Measurements from ENCODE around the gene BRD1. TPM values are rescaled to one million over a fixed set of nuclear protein-coding genes. Genes with fewer than 3 reads are reported as not detected.
A peak's percentile ranks its signal among the peaks of the same experiment; 100 is the strongest.

The BRD1 gene
- total and polyA plus RNA-seq, 9 of the 15 experiments (the other 6 are each of a cell fraction or from before 2014, with no cell fraction given), result 0.42 to 17.6 (median 5.5) TPM

DNA sequence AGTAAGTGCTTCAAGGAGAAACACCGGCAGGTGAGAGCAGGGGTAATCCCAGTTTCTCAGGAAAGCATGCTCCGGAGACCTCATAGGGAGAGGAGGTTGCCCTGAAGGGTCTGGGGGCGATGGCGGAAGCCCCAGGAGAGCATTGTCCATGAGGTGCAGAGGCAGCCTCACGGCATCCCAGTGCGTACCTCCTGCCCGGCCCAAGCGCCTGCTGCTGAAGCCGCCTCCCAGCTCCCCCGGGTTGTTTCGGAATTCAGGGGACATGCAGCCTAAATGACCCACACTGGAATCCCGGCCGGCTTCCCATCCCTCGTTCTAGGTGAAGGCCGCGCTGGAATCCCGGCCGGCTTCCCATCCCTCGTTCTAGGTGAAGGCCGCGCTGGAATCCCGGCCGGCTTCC is 28.7 kb upstream of the BRD1 start:
- Histone ChIP-seq H4K20me1 (replicated peaks; ENCODE audit: control insufficient read depth, insufficient read depth, low read length) (peaks cover 13% of the 10 kb centered on the region), H3K9me1 (ENCODE audit: control insufficient read depth, insufficient read depth, low read length) (peaks cover 4% of the 10 kb centered on the region), H3K27me3 (ENCODE audit: control insufficient read depth in 2 of 2, insufficient read depth in 2 of 2, low read length in 2 of 2) (no peaks in the 10 kb centered on the region), H2AFZ (ENCODE audit: low read depth, low read length) (no peak overlapping the region), H3K4me3 (no peak overlapping the region), H3K9me3 (replicated peaks; ENCODE audit: control insufficient read depth, insufficient read depth, low read depth, low read length) (no peaks in the 10 kb centered on the region), H3K9ac (ENCODE audit: insufficient read depth in 1 of 2, low read depth in 2 of 2, low read length in 2 of 2) (peak overlapping the region in 1 of 2 experiments; percentile 68; a peak in 2 of 4 replicates), H3K79me2 (ENCODE audit: control insufficient read depth, insufficient read depth, low read length) (peaks cover 65% of the 10 kb centered on the region), H3K4me2 (ENCODE audit: insufficient read depth, low read length) (no peak overlapping the region), H3K36me3 (ENCODE audit: control insufficient read depth, insufficient read depth, low read length) (peaks cover 17% of the 10 kb centered on the region; the same call in 2 of the 3 replicates), H3K27ac (ENCODE audit: extremely low read depth, low read depth, low read length) (no peak overlapping the region), H3K4me1 (replicated peaks in 1 of 2; ENCODE audit: control insufficient read depth in 2 of 2, insufficient read depth in 2 of 2, low read length in 2 of 2) (peaks cover 11 to 41% of the 10 kb centered on the region in 2 experiments; a peak in 4 of 5 replicates)
- CTCF ChIA-PET (ENCODE audit: low intra/inter-chr PET ratio), result no interaction called here
- POLR2A ChIA-PET, result interaction anchor here (1.0 to 2.2 kb wide), 3 partner anchors 13 to 49 kb away, joined by 3 to 6 read pairs (median 4); no protein-coding TSS in a partner anchor
- no TSS peak for BruUV-seq (replicated peaks)
- ATAC-seq (no peak), DNase-seq (ENCODE audit: extremely low read depth in 1 of 4, low spot score in 3 of 4) (no peak), FAIRE-seq (no peak)
- intact Hi-C loops (cut with micrococcal nuclease), result no loop called here
- in situ Hi-C loops (cut with MboI), result no loop called here
- TF ChIP-seq SAFB (IDR thresholded peaks at IDR 0.05; ENCODE audit: borderline replicate concordance, low read depth, low read length) (no peak), OTX1 (CRISPR knock-in tag; IDR thresholded peaks at IDR 0.05) (no peak), TRIM28 (IDR thresholded peaks at IDR 0.05) (no peak), RB1 (IDR thresholded peaks at IDR 0.05; ENCODE audit: low read depth) (no peak), BRF1 (IDR thresholded peaks at IDR 0.05; ENCODE audit: borderline replicate concordance, extremely low read depth, insufficient read length) (no peak), MYC (IDR thresholded peaks at IDR 0.05; ENCODE audit: low read depth, low read length) (no peak), MYC (CRISPR knock-in tag; IDR thresholded peaks at IDR 0.05; ENCODE audit: borderline replicate concordance, low read depth) (no peak), ZNF589 (CRISPR knock-in tag; IDR thresholded peaks at IDR 0.05; ENCODE audit: low read depth) (no peak), NFE2 (IDR thresholded peaks at IDR 0.05; ENCODE audit: low read depth) (no peak)
- TF ChIP-seq, protein P1, sequence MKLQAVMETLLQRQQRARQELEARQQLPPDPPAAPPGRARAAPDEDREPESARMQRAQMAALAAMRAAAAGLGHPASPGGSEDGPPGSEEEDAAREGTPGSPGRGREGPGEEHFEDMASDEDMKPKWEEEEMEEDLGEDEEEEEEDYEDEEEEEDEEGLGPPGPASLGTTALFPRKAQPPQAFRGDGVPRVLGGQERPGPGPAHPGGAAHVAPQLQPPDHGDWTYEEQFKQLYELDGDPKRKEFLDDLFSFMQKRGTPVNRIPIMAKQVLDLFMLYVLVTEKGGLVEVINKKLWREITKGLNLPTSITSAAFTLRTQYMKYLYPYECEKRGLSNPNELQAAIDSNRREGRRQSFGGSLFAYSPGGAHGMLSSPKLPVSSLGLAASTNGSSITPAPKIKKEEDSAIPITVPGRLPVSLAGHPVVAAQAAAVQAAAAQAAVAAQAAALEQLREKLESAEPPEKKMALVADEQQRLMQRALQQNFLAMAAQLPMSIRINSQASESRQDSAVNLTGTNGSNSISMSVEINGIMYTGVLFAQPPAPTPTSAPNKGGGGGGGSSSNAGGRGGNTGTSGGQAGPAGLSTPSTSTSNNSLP (IDR thresholded peaks at IDR 0.05; ENCODE audit: borderline replicate concordance, low read depth, low read length), result no peak
- TF ChIP-seq, protein P2, sequence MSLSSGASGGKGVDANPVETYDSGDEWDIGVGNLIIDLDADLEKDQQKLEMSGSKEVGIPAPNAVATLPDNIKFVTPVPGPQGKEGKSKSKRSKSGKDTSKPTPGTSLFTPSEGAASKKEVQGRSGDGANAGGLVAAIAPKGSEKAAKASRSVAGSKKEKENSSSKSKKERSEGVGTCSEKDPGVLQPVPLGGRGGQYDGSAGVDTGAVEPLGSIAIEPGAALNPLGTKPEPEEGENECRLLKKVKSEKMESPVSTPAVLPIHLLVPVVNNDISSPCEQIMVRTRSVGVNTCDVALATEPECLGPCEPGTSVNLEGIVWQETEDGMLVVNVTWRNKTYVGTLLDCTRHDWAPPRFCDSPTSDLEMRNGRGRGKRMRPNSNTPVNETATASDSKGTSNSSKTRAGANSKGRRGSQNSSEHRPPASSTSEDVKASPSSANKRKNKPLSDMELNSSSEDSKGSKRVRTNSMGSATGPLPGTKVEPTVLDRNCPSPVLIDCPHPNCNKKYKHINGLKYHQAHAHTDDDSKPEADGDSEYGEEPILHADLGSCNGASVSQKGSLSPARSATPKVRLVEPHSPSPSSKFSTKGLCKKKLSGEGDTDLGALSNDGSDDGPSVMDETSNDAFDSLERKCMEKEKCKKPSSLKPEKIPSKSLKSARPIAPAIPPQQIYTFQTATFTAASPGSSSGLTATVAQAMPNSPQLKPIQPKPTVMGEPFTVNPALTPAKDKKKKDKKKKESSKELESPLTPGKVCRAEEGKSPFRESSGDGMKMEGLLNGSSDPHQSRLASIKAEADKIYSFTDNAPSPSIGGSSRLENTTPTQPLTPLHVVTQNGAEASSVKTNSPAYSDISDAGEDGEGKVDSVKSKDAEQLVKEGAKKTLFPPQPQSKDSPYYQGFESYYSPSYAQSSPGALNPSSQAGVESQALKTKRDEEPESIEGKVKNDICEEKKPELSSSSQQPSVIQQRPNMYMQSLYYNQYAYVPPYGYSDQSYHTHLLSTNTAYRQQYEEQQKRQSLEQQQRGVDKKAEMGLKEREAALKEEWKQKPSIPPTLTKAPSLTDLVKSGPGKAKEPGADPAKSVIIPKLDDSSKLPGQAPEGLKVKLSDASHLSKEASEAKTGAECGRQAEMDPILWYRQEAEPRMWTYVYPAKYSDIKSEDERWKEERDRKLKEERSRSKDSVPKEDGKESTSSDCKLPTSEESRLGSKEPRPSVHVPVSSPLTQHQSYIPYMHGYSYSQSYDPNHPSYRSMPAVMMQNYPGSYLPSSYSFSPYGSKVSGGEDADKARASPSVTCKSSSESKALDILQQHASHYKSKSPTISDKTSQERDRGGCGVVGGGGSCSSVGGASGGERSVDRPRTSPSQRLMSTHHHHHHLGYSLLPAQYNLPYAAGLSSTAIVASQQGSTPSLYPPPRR (CRISPR knock-in tag; IDR thresholded peaks at IDR 0.05; ENCODE audit: borderline replicate concordance), result no peak
- TF ChIP-seq, protein P3, sequence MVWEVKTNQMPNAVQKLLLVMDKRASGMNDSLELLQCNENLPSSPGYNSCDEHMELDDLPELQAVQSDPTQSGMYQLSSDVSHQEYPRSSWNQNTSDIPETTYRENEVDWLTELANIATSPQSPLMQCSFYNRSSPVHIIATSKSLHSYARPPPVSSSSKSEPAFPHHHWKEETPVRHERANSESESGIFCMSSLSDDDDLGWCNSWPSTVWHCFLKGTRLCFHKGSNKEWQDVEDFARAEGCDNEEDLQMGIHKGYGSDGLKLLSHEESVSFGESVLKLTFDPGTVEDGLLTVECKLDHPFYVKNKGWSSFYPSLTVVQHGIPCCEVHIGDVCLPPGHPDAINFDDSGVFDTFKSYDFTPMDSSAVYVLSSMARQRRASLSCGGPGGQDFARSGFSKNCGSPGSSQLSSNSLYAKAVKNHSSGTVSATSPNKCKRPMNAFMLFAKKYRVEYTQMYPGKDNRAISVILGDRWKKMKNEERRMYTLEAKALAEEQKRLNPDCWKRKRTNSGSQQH (CRISPR knock-in tag; IDR thresholded peaks at IDR 0.05), result no peak
- 85% methylated on average over 11 of the region's 23 CpGs for WGBS (ENCODE audit: insufficient coverage, low coverage, missing lambda C conversion rate)

Measured in K562 (cell line).